Right lobe of liver (tissue), 4 donors: ENCODE results near the gene ADGRV1.

Experiments
- CTCF ChIP-seq, 4 donors: fragments of 200-600 bp in 3 of 4; fragments of 450-650 bp in 1 of 4; IDR thresholded peaks; one replicate each; pipeline versions ENCODE4 v1.5.1 to v1.8.0; 2016 to 2022; ENCODE audit warnings: antibody characterized with exemption in 4 of 4, mild to moderate bottlenecking in 2 of 4
- POLR2A ChIP-seq: fragments of 450-650 bp; IDR thresholded peaks from one replicate; pipeline ENCODE4 v1.6.1; 2017; ENCODE audit warnings: antibody characterized with exemption, mild to moderate bottlenecking
- donor health status: DM: no; HTN: no; CAD: no.
- donor health status: DM: no; HTN: no; CAD: no.
- donor health status: DM: no; HTN: yes; CAD: no.

- no peak for TF ChIP-seq CTCF (IDR thresholded peaks at IDR 0.05)
- no peak for TF ChIP-seq POLR2A
Observed at GRCh38 chr5:90530736-90531487, 27.7 kb upstream of the ADGRV1 start.
